Measurements from ENCODE around the gene NTSR2.

Gene NTSR2, protein sequence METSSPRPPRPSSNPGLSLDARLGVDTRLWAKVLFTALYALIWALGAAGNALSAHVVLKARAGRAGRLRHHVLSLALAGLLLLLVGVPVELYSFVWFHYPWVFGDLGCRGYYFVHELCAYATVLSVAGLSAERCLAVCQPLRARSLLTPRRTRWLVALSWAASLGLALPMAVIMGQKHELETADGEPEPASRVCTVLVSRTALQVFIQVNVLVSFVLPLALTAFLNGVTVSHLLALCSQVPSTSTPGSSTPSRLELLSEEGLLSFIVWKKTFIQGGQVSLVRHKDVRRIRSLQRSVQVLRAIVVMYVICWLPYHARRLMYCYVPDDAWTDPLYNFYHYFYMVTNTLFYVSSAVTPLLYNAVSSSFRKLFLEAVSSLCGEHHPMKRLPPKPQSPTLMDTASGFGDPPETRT

GRCh38 chr2:11669454-11670291 is at the start of gene NTSR2:
Gene NTSR2, minus strand, starts transcription at chr2:11670195. Its CDS starts 66 bp downstream, at chr2:11670129.
- DNase-seq = no peak

- no peak for DNase-seq
Measured at GRCh38 chr2:11719230-11719977, 49.4 kb upstream of the NTSR2 start.

GRCh38 chr2:11718606-11719005 is 48.6 kb upstream of the NTSR2 start:
- DNase-seq = no peak

- DNase-seq = no peak
Measured at GRCh38 chr2:11717623-11718022, 47.6 kb upstream of the NTSR2 start.

GRCh38 chr2:11716689-11717321 is 46.8 kb upstream of the NTSR2 start:
- DNase-seq = no peak

- DNase-seq = no peak
Measured at GRCh38 chr2:11715987-11716652, 46.1 kb upstream of the NTSR2 start.

GRCh38 chr2:11713815-11714214 is 43.8 kb upstream of the NTSR2 start:
- no peak for DNase-seq

DNA sequence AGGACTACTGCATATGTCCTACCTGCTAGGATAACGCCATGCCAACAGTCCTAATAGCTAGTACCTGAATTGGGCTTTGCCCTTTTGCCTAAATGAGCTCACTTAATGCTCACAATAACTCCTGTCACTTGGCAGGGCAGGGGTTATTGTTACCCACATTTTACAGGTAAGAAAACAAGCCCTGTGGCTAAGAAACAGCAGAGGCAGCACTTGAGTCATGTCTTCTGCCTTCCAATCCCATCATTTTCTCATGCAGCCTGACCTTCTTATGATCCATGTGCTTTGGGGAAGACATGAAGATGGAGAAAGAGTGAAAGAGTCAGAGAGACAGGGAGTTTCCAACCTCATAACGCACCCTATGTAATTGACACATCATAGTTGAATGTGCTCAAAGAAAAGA is 42.9 kb upstream of the NTSR2 start:
- no peak for DNase-seq

GRCh38 chr2:11711751-11712150 is 41.8 kb upstream of the NTSR2 start:
- DNase-seq = no peak

DNA sequence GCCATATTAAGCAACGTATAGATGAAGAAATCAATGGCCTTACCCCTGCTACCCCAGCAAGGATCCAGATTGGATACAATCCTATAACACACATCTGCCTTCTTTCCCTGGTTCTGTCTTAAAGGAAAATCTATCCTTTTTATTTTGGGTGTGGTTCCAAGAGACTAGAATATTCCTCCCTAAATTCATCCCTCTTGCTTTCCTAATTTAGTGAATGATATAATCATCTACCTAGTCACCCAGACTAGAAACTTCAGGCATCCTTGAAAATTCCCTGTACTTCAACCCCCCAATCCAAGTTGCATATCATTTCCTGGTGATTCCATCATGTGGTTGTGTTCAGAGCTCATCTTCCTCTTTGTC is 41.3 kb upstream of the NTSR2 start:
- no peak for DNase-seq

GRCh38 chr2:11710632-11711353 is 40.8 kb upstream of the NTSR2 start:
- no peak for DNase-seq

- no peak for DNase-seq
Measured at GRCh38 chr2:11710210-11710609, 40.2 kb upstream of the NTSR2 start.

DNA sequence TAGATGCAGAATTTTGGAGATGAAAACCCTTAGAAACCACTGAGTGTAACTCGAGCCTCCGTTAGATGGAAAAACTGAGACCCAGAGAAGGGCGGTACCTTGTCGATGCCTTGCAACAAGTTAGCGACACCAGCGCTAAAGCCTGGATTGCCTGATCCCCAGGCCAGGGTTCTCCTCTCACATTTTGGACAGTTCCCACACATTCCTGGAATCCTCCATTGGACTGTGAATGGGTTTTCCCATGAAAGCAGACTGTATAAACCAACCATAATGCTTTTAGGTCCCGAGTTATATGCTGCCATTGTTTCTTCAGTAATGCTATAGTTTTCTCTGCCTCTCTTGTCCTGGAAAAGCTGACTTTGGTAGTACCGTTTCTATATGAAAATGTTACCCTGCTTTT is 39.3 kb upstream of the NTSR2 start:
- DNase-seq = no peak

DNA sequence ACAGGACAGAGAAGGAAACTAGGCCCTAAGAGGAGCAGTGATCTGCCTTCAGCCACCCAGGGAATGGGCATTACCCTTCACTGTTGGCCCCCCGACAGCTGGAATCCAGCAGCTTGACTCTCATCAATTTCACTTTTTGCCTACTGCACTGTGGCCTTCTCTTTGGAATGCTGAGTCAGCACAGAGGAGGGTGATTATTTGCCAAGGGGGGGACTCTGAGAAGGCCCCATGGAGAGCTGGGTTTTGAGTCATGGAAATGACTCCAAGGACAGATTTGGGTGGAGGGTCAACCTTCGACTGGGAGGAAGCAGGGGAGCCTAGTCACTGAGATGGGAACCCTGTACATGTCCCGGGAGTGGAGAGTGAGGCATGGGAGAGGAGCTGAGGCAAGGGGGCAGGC is 38.1 kb upstream of the NTSR2 start:
- DNase-seq = no peak

- no peak for DNase-seq
Measured at GRCh38 chr2:11705711-11706110, 35.7 kb upstream of the NTSR2 start.

- no peak for DNase-seq
Measured at GRCh38 chr2:11705063-11705462, 35.1 kb upstream of the NTSR2 start.

DNA sequence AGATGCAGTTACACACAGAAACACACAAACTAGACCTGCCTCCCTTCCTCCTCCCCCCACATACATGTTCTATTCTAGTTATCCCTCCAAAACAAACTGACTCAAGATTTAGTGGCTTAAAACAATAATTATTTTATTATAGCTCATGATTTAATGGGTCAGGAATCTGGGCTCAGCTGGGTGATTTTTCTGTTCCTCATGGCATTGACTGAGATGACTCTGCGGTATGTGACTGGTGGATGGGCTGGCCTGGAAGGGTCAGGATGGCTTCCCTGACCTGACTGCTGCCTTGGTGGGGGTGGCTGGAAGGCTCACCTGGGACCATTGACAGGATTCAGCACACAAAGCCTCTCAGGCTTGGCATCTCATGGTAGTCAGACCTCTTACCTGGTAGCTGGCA is 33.7 kb upstream of the NTSR2 start:
- no peak for DNase-seq

GRCh38 chr2:11702946-11703345 is 33.0 kb upstream of the NTSR2 start:
- no peak for DNase-seq

- no peak for DNase-seq
Measured at GRCh38 chr2:11701751-11702301, 31.8 kb upstream of the NTSR2 start.

DNA sequence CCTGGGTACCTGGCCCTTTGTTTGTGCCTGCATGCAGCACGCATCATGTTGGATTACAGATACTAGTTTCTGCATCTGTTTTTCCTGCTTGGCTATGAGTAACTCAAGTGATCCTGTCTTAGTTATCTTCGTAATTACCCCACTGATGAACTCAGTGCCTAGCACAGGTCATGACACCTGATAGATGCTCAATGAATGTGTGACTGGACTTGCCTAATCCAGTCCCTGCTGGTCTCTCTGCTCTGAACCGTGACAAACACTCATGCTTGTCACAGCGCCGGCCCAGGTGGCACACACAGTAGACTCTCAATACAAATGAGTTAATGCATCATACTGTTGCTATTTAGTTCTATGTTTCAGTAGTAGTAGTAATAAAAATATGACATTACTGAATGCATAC is 31.2 kb upstream of the NTSR2 start:
- DNase-seq = no peak

Measured in NCI-H1105 treated with DMSO at 0.1 percent for 48 hours (cell line).